ENCODE results near the gene TRAPPC10. TPM values are rescaled to one million over a fixed set of nuclear protein-coding genes. Genes with fewer than 3 reads are reported as not detected.

Gene TRAPPC10
- total RNA-seq, 4 donors from 2014 or later: 26.0 to 40.3 (median 30.9) TPM

DNA sequence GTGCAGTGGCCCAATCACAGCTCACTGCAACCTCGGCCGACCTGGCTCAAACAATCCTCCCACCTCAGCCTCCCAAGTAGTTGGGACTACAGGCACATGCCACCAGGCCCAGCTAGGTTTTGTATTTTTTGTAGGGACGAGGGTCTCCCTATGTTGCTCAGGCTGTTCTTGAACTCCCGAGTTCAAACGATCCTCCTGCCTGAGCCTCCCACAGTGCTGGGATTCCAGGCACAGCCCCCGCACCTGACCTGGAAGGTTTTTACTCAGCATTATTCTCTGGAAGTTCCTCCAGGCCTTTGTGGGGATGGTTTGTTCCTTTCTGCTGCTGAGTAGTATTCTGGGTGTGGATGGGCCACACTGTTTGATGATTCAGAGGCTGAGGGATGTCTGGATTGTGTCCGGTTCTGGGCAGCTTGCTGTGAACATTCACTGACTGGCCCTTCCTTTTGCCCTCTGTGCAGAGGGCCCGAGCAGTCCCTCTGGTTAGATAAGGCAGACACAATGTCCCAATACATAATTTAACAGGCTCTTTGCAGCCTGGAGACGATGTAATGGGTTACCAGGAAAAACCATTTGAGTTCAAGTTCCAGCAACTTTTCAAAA is 6.0 kb upstream of the TRAPPC10 start:
- TF ChIP-seq, protein P1, sequence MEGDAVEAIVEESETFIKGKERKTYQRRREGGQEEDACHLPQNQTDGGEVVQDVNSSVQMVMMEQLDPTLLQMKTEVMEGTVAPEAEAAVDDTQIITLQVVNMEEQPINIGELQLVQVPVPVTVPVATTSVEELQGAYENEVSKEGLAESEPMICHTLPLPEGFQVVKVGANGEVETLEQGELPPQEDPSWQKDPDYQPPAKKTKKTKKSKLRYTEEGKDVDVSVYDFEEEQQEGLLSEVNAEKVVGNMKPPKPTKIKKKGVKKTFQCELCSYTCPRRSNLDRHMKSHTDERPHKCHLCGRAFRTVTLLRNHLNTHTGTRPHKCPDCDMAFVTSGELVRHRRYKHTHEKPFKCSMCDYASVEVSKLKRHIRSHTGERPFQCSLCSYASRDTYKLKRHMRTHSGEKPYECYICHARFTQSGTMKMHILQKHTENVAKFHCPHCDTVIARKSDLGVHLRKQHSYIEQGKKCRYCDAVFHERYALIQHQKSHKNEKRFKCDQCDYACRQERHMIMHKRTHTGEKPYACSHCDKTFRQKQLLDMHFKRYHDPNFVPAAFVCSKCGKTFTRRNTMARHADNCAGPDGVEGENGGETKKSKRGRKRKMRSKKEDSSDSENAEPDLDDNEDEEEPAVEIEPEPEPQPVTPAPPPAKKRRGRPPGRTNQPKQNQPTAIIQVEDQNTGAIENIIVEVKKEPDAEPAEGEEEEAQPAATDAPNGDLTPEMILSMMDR (IDR thresholded peaks at IDR 0.05; ENCODE audit: low read depth): no peak

DNA sequence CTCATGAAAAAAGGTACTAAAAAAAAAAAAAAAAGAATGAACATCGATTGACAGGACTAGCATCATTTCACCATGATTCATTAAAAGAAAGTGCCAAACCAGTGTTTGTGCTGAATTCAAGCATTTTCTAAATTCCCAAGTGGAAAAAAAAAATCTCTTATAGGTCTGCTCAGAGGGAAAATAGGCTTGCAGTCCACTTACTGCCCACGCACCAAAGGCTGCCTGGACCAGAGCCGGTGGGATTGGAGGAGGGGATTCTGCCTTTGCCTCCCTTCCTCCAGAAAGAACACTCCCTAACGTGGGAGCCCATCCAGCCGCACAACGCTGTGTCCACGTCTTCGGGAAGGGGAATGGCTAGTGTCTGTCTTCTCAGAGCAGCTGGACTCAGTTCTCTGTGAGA is 5.5 kb upstream of the TRAPPC10 start:
- TF ChIP-seq, protein P1 (IDR thresholded peaks at IDR 0.05; ENCODE audit: low read depth): no peak

DNA sequence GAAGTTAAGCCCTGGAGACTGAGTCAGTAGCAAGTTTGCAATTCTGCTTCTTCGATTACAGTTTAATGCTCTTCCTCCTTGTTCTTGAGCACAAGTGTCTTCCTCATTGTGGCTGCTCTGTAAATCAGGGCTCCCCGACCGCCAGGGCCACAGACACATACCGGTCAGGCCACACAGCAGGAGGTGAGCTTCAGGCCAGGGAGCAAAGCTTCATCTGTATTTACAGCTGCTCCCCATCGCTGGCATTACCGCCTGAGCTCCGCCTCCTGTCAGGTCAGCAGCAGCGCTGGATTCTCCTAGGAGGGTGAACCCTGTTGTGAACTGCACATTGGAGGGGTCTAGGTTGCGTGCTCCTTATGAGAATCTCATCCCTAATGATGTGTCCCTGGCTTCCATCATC is 1.7 kb upstream of the TRAPPC10 start:
- TF ChIP-seq, protein P1 (IDR thresholded peaks at IDR 0.05; ENCODE audit: low read depth): no peak

GRCh38 chr21:44011123-44011522 is 986 bp upstream of the TRAPPC10 start:
- TF ChIP-seq, protein P1 (IDR thresholded peaks at IDR 0.05; ENCODE audit: low read depth): no peak

GRCh38 chr21:44012474-44013379 is 618 bp downstream of the TRAPPC10 start:
- TF ChIP-seq, protein P1 (IDR thresholded peaks at IDR 0.05; ENCODE audit: low read depth): no peak

- TF ChIP-seq, protein P1 (IDR thresholded peaks at IDR 0.05; ENCODE audit: low read depth): no peak
Measured at GRCh38 chr21:44013380-44014088, 1.4 kb downstream of the TRAPPC10 start.

- TF ChIP-seq, protein P1 (IDR thresholded peaks at IDR 0.05; ENCODE audit: low read depth): no peak
Measured at GRCh38 chr21:44017601-44018000, 5.5 kb downstream of the TRAPPC10 start.

Measured in subcutaneous adipose tissue (tissue), 4 donors.